ENCODE measurements around the gene TMEM247. TPM values are rescaled to one million over a fixed set of nuclear protein-coding genes. Genes with fewer than 3 reads are reported as not detected.

The TMEM247 gene
- total and polyA plus RNA-seq, 2 of the 8 experiments (the other 6 are each of a cell fraction or from before 2014, with no cell fraction given), result not detected

- H3K27ac ChIP-seq (ENCODE audit: low read depth, low read length), result no peak overlapping the region
- H3K56ac ChIP-seq (replicated peaks; ENCODE audit: insufficient read length, low read depth, low read length), result no peak overlapping the region
- H3K4ac ChIP-seq (replicated peaks; ENCODE audit: insufficient read length, low read depth, low read length), result no peak overlapping the region
- no peak overlapping the region for H2BK20ac ChIP-seq (ENCODE audit: low read length)
- no peak overlapping the region for H3K14ac ChIP-seq (ENCODE audit: insufficient read length)
- no peaks in the 10 kb centered on the region for H3K23me2 ChIP-seq (ENCODE audit: low read depth, low read length)
- no peaks in the 10 kb centered on the region for H4K20me1 ChIP-seq (replicated peaks in 1 of 2; ENCODE audit: control insufficient read depth in 1 of 2, insufficient read depth in 2 of 2, low read length in 2 of 2)
- H4K91ac ChIP-seq (replicated peaks; ENCODE audit: insufficient read length, low read length), result no peak overlapping the region
- no peak overlapping the region for H2AK5ac ChIP-seq (ENCODE audit: low read depth, low read length)
- no peak overlapping the region for H2BK15ac ChIP-seq (ENCODE audit: low read length)
- H4K5ac ChIP-seq (ENCODE audit: insufficient read length, low read depth, low read length), result no peak overlapping the region
- H2BK12ac ChIP-seq (ENCODE audit: low read depth, low read length), result no peak overlapping the region
- WGBS, 2 experiments (ENCODE audit: extremely low coverage in 1 of 2, insufficient coverage in 1 of 2, insufficient read length in 1 of 2, insufficient replicate concordance in 2 of 2, low coverage in 1 of 2, low lambda C conversion rate in 2 of 2, missing lambda C conversion rate in 1 of 2), result 80% methylated on average over 2 of the region's 2 CpGs; no CpG with 5 or more reads in 1 of the 2 experiments
- peaks cover 0 to 6% (median 5%) of the 10 kb centered on the region in 4 experiments; a peak in 4 of 7 replicates for H3K4me1 ChIP-seq (replicated peaks in 1 of 4; ENCODE audit: control insufficient read depth in 3 of 4, insufficient read depth in 4 of 4, low read length in 3 of 4)
- DNase-seq (ENCODE audit: low read depth in 1 of 2, low spot score in 2 of 2), result no peak
- H3K23ac ChIP-seq (ENCODE audit: insufficient read length), result no peak overlapping the region
- H2BK120ac ChIP-seq (replicated peaks; ENCODE audit: low read depth, low read length), result no peak overlapping the region
- H3K27me3 ChIP-seq (replicated peaks in 1 of 4; ENCODE audit: control insufficient read depth in 3 of 4, extremely low read depth in 1 of 4, insufficient read depth in 3 of 4, low read length in 3 of 4), result no peaks in the 10 kb centered on the region
- no peak overlapping the region for H3K4me2 ChIP-seq (ENCODE audit: insufficient read depth in 1 of 2, low read depth in 2 of 2, low read length in 2 of 2)
- no peak for TF ChIP-seq SP4 (IDR thresholded peaks at IDR 0.05; ENCODE audit: low read length)
- TF ChIP-seq SIX5 (IDR thresholded peaks at IDR 0.05; ENCODE audit: low read depth, low read length), result no peak
- no peak for TF ChIP-seq RFX5 (IDR thresholded peaks at IDR 0.05; ENCODE audit: borderline replicate concordance, low read depth, low read length)
- no peak for TF ChIP-seq BACH1 (IDR thresholded peaks at IDR 0.05; ENCODE audit: low read length)
- no peak for TF ChIP-seq ZNF274 (IDR thresholded peaks at IDR 0.05; ENCODE audit: borderline replicate concordance, extremely low read depth, low read length)
- TF ChIP-seq CHD1 (IDR thresholded peaks at IDR 0.05; ENCODE audit: low read depth, low read length), result no peak
- no peak for TF ChIP-seq NRF1 (IDR thresholded peaks at IDR 0.05; ENCODE audit: low read depth, low read length)
- TF ChIP-seq HDAC6 (IDR thresholded peaks at IDR 0.05; ENCODE audit: low read depth, low read length), result no peak
- no peak for TF ChIP-seq MAFK (IDR thresholded peaks at IDR 0.05; ENCODE audit: low read depth, low read length)
- no peak for TF ChIP-seq RNF2 (IDR thresholded peaks at IDR 0.05; ENCODE audit: borderline replicate concordance, low read depth, low read length, missing control alignments, poor library complexity, severe bottlenecking)
- no peak for TF ChIP-seq CHD2 (IDR thresholded peaks at IDR 0.05; ENCODE audit: low read length)
- TF ChIP-seq MAX (IDR thresholded peaks at IDR 0.05), result no peak
- no peak for TF ChIP-seq EGR1 (IDR thresholded peaks at IDR 0.05; ENCODE audit: borderline replicate concordance, low read depth, low read length)
- TF ChIP-seq CTBP2 (IDR thresholded peaks at IDR 0.05; ENCODE audit: borderline replicate concordance, insufficient read depth, insufficient read length, low read length), result no peak
- TF ChIP-seq POLR2A (IDR thresholded peaks at IDR 0.05; ENCODE audit: control extremely low read depth in 1 of 2, low read depth in 2 of 2, low read length in 2 of 2), result no peak
- TF ChIP-seq PHF8 (conservative IDR thresholded peaks at IDR 0.05; ENCODE audit: low read depth, low read length), result no peak
- no peak overlapping the region for H2BK5ac ChIP-seq (ENCODE audit: low read depth, low read length)
- no peaks in the 10 kb centered on the region for H3K79me2 ChIP-seq (ENCODE audit: control insufficient read depth in 1 of 2, insufficient read depth in 2 of 2, low read length in 2 of 2)
- no peak overlapping the region for H3K18ac ChIP-seq (ENCODE audit: extremely low read depth, low read length)
- H3K79me1 ChIP-seq (ENCODE audit: low read depth, low read length), result no peaks in the 10 kb centered on the region
- H3K9me3 ChIP-seq (ENCODE audit: insufficient read depth in 2 of 2, low read depth in 1 of 2, low read length in 1 of 2), result no peaks in the 10 kb centered on the region
- H4K8ac ChIP-seq (ENCODE audit: extremely low read depth, insufficient read depth, low read length), result no peak overlapping the region
- no peak overlapping the region for H3K4me3 ChIP-seq (ENCODE audit: extremely low read depth in 1 of 4, insufficient read depth in 2 of 4, low read depth in 3 of 4, low read length in 4 of 4)
- no peak for FAIRE-seq
- H2AFZ ChIP-seq (ENCODE audit: low read length), result no peak overlapping the region
- no peaks in the 10 kb centered on the region for H3K36me3 ChIP-seq (ENCODE audit: control insufficient read depth in 2 of 4, insufficient read depth in 4 of 4, low read length in 3 of 4)
- ChIA-PET CTCF (ENCODE audit: partially characterized antibody) (interaction anchor here (0.6 to 0.8 kb wide), 2 partner anchors 8 to 157 kb away, joined by 3 read pairs; no protein-coding TSS in a partner anchor), POLR2A (ENCODE audit: partially characterized antibody) (no interaction called here)
- no peak overlapping the region for H3K9ac ChIP-seq (replicated peaks in 1 of 4; ENCODE audit: extremely low read depth in 1 of 4, low read depth in 3 of 4, low read length in 3 of 4)
These were observed 39.8 kb upstream of the TMEM247 start for GRCh38 chr2:46439582-46439981.

Measured in H1 (cell line).